ENCODE data around the gene RAB11FIP4.

GRCh38 chr17:31437720-31438400 lies 46.4 kb downstream of the RAB11FIP4 start:
- TF ChIP-seq MYNN (tag by site-specific recombination; IDR thresholded peaks at IDR 0.05; ENCODE audit: borderline replicate concordance) (no peak), ZBTB21 (tag by site-specific recombination; IDR thresholded peaks at IDR 0.05) (no peak), ZSCAN18 (tag by site-specific recombination; IDR thresholded peaks at IDR 0.05) (no peak), CTCF (tag by site-specific recombination; IDR thresholded peaks at IDR 0.05) (no peak), YY1 (tag by site-specific recombination; IDR thresholded peaks at IDR 0.05) (no peak), GLI2 (tag by site-specific recombination; IDR thresholded peaks at IDR 0.05; ENCODE audit: borderline replicate concordance, low read depth) (no peak), ZNF677 (tag by site-specific recombination; IDR thresholded peaks at IDR 0.05) (no peak), INSM2 (tag by site-specific recombination; IDR thresholded peaks at IDR 0.05) (no peak), KLF10 (tag by site-specific recombination; IDR thresholded peaks at IDR 0.05) (no peak)

Measured in HEK293 (cell line).